B cell (primary cell): ENCODE results near the gene MIF.
"Not testable (repeated sequence)": the region's sequence is repeated elsewhere in the genome, so short reads cannot be mapped to it uniquely, and the experiment has no call there.

Source experiments
- CTCF ChIP-seq: fragments of 200-600 bp; IDR thresholded peaks from one replicate; pipeline ENCODE4 v1.8.0; 2022; ENCODE audit warnings: antibody characterized with exemption, mild to moderate bottlenecking
- EZH2 ChIP-seq: IDR thresholded peaks from 2 replicates; pipeline ENCODE4 v1.6.1; 2012; ENCODE audit warnings: borderline replicate concordance, low read depth, mild to moderate bottlenecking, moderate library complexity, low read length; ENCODE audit not compliant: insufficient read depth, poor library complexity, severe bottlenecking

GRCh38 chr22:23907423-23907822 is 13.2 kb downstream of the MIF start:
- TF ChIP-seq CTCF, EZH2: not testable (repeated sequence)
